Stimulated activated CD4-positive, alpha-beta T cell treated with anti-CD3 and anti-CD28 coated beads, Interleukin-15, amount 100 ng/mL, for 24 hours (primary cell): ENCODE data around the gene HRAS.

ENCODE experiments used
- DNase-seq: peaks from one replicate; pipeline ENCODE4 v3.0.0-alpha.2; 2020

Gene HRAS

GRCh38 chr11:553083-553987 lies 18.0 kb upstream of the HRAS start:
- DNase-seq, result no peak

- DNase-seq, result no peak
These were observed 16.2 kb upstream of the HRAS start for GRCh38 chr11:551596-551995.

- no peak for DNase-seq
These were observed 15.8 kb upstream of the HRAS start for GRCh38 chr11:551131-551530.

- DNase-seq, result no peak
These were observed 15.3 kb upstream of the HRAS start for GRCh38 chr11:550746-551085.

- no peak for DNase-seq
These were observed 14.8 kb upstream of the HRAS start for GRCh38 chr11:550021-550745.

- no peak for DNase-seq
These were observed 13.6 kb upstream of the HRAS start for GRCh38 chr11:548700-549603.

GRCh38 chr11:545171-545570 lies 9.8 kb upstream of the HRAS start:
- DNase-seq, result no peak

- DNase-seq, result no peak
These were observed 9.4 kb upstream of the HRAS start for GRCh38 chr11:544817-545166.

- no peak for DNase-seq
These were observed 6.1 kb upstream of the HRAS start for GRCh38 chr11:541433-541885.

GRCh38 chr11:540583-541432 lies 5.4 kb upstream of the HRAS start:
- DNase-seq, result no peak

GRCh38 chr11:539971-540481 lies 4.7 kb upstream of the HRAS start:
- DNase-seq, result no peak

- DNase-seq, result no peak
These were observed 3.2 kb upstream of the HRAS start for GRCh38 chr11:538431-539051.

GRCh38 chr11:537622-538430 lies 2.5 kb upstream of the HRAS start:
- DNase-seq, result no peak

- DNase-seq, result peak; percentile 93
These were observed 1.7 kb upstream of the HRAS start, which contains the start of gene LRRC56 for GRCh38 chr11:536841-537621. Gene LRRC56, plus strand, starts transcription at chr11:537527. Its CDS starts 3,158 bp downstream, at chr11:540685.

GRCh38 chr11:535210-535518 lies 212 bp downstream of the HRAS start:
- no peak for DNase-seq

GRCh38 chr11:534396-535209 lies 773 bp downstream of the HRAS start:
- peak; percentile 55 for DNase-seq

- no peak for DNase-seq
These were observed 1.6 kb downstream of the HRAS start for GRCh38 chr11:533586-534395.

GRCh38 chr11:532986-533585 lies 2.3 kb downstream of the HRAS start:
- no peak for DNase-seq
